Activated naive CD4-positive, alpha-beta T cell treated with anti-CD3 and anti-CD28 coated beads, Interleukin-2, amount 50 U/mL, for 72 hours (primary cell): ENCODE results near the gene TAS2R14. TPM values are rescaled to one million over a fixed set of nuclear protein-coding genes. Genes with fewer than 3 reads are reported as not detected.

Source experiments
- ATAC-seq, 2 donors: fragments of 150-1000 bp; cut with Tn5 transposase; 2 replicates each; pipeline ENCODE4 v1.10.0; 2021; ENCODE audit warnings: mild to moderate bottlenecking in 2 of 2, moderate library complexity in 2 of 2
- DNase-seq, 2 donors: peaks; one replicate each; pipeline ENCODE4 v3.0.0; 2021 to 2022; ENCODE audit warnings: low spot score in 2 of 2
- H3K27ac Mint-ChIP-seq, 2 donors: one replicate each; pipeline ENCODE4 v1.8.0; 2022; ENCODE audit warnings: mild to moderate bottlenecking in 2 of 2, mixed read lengths in 2 of 2
- H3K36me3 Mint-ChIP-seq, 2 donors: one replicate each; pipeline ENCODE4 v1.8.0; 2022; ENCODE audit warnings: mixed read lengths in 2 of 2
- H3K9me3 Mint-ChIP-seq, 2 donors: one replicate each; pipeline ENCODE4 v1.8.0; 2022; ENCODE audit warnings: mixed read lengths in 2 of 2
- total RNA-seq, 2 donors: library from RNA; stranded (reverse); gene quantifications; one replicate each; pipeline ENCODE4 v1.2.3, GENCODE V29; 2022

The TAS2R14 gene
- total RNA-seq, 2 donors from 2014 or later = 1.0 to 3.0 TPM

DNA sequence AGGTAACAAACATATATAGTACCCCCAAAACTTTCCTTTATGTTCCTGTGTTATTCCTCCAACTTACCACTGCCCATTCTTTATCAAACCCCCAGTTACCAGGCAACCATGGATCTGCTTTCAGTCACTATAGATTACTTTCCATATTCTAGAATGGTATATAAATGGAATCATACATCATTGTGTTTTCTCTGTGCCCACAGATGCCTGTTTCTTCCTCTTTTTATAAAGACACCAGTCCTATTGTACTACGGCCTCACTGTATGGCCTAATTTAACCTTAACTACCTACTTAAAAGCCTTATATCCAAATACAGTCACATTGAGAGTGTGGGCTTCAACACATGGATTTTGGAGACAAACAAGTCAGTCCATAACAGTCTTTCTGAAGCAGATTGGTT lies 2.6 kb downstream of the TAS2R14 start:
- Mint-ChIP-seq H3K9me3 (no peaks in the 10 kb centered on the region), H3K27ac (no peak overlapping the region), H3K36me3 (no peaks in the 10 kb centered on the region)
- ATAC-seq (no peak), DNase-seq (no peak)

DNA sequence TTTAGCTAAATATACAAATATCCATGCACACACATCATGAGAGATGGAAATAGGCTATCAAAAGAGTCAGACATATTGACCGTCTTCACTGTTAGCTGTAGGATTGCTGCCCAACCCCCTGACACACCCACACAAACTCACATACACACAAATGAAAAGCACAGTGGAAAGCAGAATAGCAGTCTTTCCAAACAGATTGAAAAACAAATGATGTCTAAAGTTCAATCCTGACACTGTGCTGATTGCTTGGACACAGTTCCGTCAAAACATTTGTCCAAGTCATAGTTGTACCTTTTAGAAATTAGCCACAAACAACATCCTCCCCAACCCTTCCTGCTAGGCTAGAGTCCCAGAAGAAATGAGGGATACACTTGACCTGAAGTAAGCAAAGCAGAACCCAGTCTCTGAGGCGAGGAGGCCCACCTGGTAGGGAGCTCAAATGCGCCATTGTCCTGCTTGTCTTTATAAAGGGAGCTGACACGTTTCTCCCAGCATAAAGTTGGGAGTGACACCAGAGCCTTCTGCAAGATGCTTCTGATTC lies 10.2 kb downstream of the TAS2R14 start, which contains the start of gene PRH2:
Gene PRH2, plus strand, starts transcription at position 491 of the 541 bp plus-strand sequence. Its CDS starts 38 bp downstream, at position 529.
- no peak for ATAC-seq
- DNase-seq = no peak
- Mint-ChIP-seq H3K36me3 (peaks cover 0 to 7% of the 10 kb centered on the region in 2 donors), H3K9me3 (peaks cover 0 to 5% of the 10 kb centered on the region in 2 donors), H3K27ac (peak within 1 kb of the TSS in 1 of 2 donors; percentile 40)

GRCh38 chr12:10926269-10926668 lies 12.8 kb downstream of the TAS2R14 start:
- ATAC-seq = no peak
- Mint-ChIP-seq H3K9me3 (peaks cover 0 to 5% of the 10 kb centered on the region in 2 donors), H3K27ac (peak overlapping the region in 1 of 2 donors; percentile 40), H3K36me3 (peaks cover 0 to 7% of the 10 kb centered on the region in 2 donors)
- no peak for DNase-seq

- DNase-seq (no peak), ATAC-seq (no peak)
- no peaks in the 10 kb centered on the region for H3K36me3 Mint-ChIP-seq
- no peak overlapping the region for H3K27ac Mint-ChIP-seq
- peaks cover 0 to under 1% of the 10 kb centered on the region in 2 donors for H3K9me3 Mint-ChIP-seq
Observed at GRCh38 chr12:10919809-10920208, 19.3 kb downstream of the TAS2R14 start.

DNA sequence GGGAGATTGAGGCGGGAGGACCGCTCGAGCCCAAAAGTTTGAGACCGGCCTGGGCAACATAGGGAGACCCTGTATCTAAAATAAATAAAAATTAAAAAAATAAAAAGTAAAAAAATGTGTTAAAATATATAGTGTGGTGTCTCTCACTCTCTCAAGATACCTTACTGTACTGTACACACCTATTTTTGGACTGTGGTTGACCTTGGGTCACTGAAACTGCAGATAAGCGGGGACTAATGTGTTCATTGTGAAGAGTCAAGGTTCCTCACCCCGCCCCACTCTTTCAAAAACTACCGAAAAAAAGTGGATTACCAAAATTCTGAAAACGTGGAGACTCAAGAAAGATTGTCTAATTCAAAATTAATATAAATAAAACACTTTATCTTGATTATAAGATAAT lies 28.7 kb downstream of the TAS2R14 start:
- no peak for DNase-seq
- peaks cover under 1 to 11% of the 10 kb centered on the region in 2 donors for H3K36me3 Mint-ChIP-seq
- no peak for ATAC-seq
- peaks cover 3 to 4% of the 10 kb centered on the region in 2 donors for H3K9me3 Mint-ChIP-seq
- no peak overlapping the region for H3K27ac Mint-ChIP-seq

DNA sequence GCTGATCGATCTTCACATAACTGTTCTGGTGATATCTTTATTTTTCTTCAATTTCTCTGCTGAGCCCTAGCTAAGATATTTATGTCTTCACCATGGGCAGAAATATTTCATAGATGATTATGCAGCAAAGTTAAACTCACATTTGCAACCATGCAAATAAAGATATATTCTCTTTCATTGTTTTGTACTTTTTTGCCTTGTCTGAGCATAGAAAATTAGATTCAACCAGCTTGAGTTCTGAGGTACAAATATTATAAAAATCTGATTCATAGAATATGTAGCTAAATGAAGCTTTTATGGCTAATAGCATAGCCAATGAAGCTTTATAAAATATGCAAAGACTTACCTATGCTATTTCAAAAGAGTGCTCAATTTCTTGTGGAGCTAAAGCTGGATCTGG lies 29.6 kb downstream of the TAS2R14 start, which contains the start of gene TAS2R13:
Gene TAS2R13, minus strand, starts transcription at position 101 of the 400 bp plus-strand sequence. CDS start 264 bp downstream, outside the sequence.
- Mint-ChIP-seq H3K9me3 (peaks cover 8 to 12% of the 10 kb centered on the region in 2 donors), H3K27ac (no peak within 1 kb of the TSS), H3K36me3 (peaks cover 9 to 20% of the 10 kb centered on the region in 2 donors)
- no peak for DNase-seq
- ATAC-seq = no peak

DNA sequence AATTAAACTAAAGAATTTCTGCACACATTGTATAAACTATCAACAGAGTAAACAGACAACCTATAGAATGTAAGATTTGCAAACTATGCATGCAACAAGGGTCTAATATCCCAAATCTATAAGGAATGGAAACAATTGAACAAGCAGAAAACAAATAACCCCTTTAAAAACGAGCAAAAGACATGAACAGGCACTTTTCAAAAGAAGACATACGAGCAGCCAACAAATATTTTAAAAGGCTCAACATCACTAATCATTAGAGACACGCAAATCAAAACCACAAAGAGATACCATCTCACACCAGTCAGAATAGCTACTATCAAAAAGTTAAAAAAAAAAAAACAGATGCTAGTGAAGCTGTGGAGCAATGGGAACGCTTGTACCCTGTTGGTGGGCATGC lies 34.4 kb downstream of the TAS2R14 start:
- no peak overlapping the region for H3K27ac Mint-ChIP-seq
- DNase-seq (no peak), ATAC-seq (no peak)
- H3K9me3 Mint-ChIP-seq = peaks cover 7 to 25% of the 10 kb centered on the region in 2 donors
- H3K36me3 Mint-ChIP-seq = peaks cover 44 to 46% of the 10 kb centered on the region in 2 donors

DNA sequence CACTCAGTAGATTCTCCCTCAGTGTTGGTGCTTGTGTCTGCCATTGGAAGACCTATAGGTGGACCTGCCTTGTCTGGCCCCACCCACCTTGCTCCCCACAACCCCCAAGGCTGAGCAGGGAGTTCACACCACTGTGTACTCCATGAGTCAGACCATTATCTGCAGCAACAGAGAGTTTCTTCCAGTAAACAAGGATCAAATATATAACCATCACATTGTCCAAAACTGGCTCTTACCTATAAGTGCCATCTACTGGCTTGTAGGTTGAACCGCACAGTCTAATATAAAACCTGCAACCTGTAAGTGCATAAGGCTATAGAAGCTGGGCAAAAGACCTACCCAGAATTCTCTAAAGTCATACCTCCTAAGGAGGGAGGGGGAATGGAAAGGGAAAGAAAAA lies 37.6 kb downstream of the TAS2R14 start:
- Mint-ChIP-seq H3K36me3 (peaks cover 44 to 51% of the 10 kb centered on the region in 2 donors), H3K27ac (no peak overlapping the region), H3K9me3 (peaks cover 16 to 21% of the 10 kb centered on the region in 2 donors)
- no peak for ATAC-seq
- no peak for DNase-seq

DNA sequence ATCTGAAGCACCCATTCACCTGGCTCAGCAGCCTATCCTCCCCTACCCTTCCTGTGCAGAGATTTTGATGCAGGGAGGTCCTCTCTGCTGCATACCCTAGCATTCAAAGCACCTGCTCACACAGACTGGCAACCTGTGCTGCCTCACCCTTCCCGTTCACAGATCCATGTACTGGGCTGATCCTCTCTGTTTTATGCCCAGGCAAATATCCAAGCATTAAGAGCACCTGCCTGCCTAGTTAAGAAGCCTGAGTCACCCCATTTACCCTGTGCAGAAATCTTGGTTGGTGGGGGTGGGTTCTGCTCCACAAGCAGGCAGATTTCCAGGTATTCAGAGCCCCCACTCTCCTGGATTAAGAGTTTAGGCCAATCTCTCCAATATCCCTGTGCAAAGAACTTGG lies 38.1 kb downstream of the TAS2R14 start:
- Mint-ChIP-seq H3K27ac (no peak overlapping the region), H3K36me3 (peaks cover 44 to 51% of the 10 kb centered on the region in 2 donors), H3K9me3 (peaks cover 16 to 21% of the 10 kb centered on the region in 2 donors)
- DNase-seq (no peak), ATAC-seq (no peak)

GRCh38 chr12:10900530-10900929 lies 38.5 kb downstream of the TAS2R14 start:
- H3K27ac Mint-ChIP-seq = no peak overlapping the region

DNA sequence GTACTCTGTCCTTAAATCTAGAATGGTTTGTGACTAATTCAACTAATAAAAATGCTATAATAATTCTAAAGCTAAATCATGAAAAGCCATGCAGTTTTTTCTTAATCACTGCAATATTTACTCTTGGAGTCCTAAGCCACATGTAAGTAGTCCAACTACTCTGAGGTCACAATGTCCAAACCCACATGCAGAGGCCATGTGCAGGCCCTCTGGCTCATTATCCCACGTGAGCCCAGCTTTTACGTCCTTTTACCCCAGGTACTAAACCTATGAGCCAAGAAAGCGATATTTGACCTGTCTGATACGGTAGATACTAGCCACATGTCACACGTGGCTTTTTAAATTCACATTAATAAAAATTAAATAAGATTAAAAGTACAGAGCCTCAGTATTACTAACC lies 42.2 kb downstream of the TAS2R14 start:
- DNase-seq = no peak
- no peak for ATAC-seq
- Mint-ChIP-seq H3K9me3 (peaks cover 0 to 9% of the 10 kb centered on the region in 2 donors), H3K27ac (no peak overlapping the region), H3K36me3 (peaks cover 15 to 26% of the 10 kb centered on the region in 2 donors)

More at GRCh38 chr12:10900530-10900929, 38.5 kb downstream of the TAS2R14 start:
- Mint-ChIP-seq H3K9me3 (peaks cover 16 to 21% of the 10 kb centered on the region in 2 donors), H3K36me3 (peaks cover 44 to 47% of the 10 kb centered on the region in 2 donors)
- ATAC-seq (no peak), DNase-seq (no peak)

- Mint-ChIP-seq H3K36me3 (peaks cover 0 to 5% of the 10 kb centered on the region in 2 donors), H3K27ac (no peak overlapping the region), H3K9me3 (no peaks in the 10 kb centered on the region)
- ATAC-seq (no peak), DNase-seq (no peak)
Observed at GRCh38 chr12:10891937-10892336, 47.1 kb downstream of the TAS2R14 start.

GRCh38 chr12:10889226-10889625 lies 49.8 kb downstream of the TAS2R14 start:
- no peaks in the 10 kb centered on the region for H3K9me3 Mint-ChIP-seq
- no peak overlapping the region for H3K27ac Mint-ChIP-seq
- DNase-seq (no peak), ATAC-seq (no peak)
- H3K36me3 Mint-ChIP-seq = peaks cover 0 to 4% of the 10 kb centered on the region in 2 donors

Other genes with a start within 250 kb of the TAS2R14 start
- gene YBX3, start 215.9 kb downstream of the TAS2R14 start, total RNA-seq = 100 to 1,000 TPM in 1 of 2 donors, 10 to 100 TPM in 1; 44.9 to 156 TPM
- gene TAS2R7, start 136.6 kb downstream of the TAS2R14 start, total RNA-seq = not detected
- gene TAS2R8, start 132.0 kb downstream of the TAS2R14 start, total RNA-seq = not detected
- gene TAS2R9, start 129.1 kb downstream of the TAS2R14 start, total RNA-seq = not detected
- gene TAS2R10, start 112.9 kb downstream of the TAS2R14 start, total RNA-seq = not detected
- gene PRR4, start 89.8 kb downstream of the TAS2R14 start, total RNA-seq = 1 to 10 TPM in 1 of 2 donors, under 1 TPM in 1; 0.48 to 2.4 TPM
- 10 to 100 TPM in 1 of 2 donors, 1 to 10 TPM in 1; 7.8 to 25.1 TPM for gene PRH1, start 55.0 kb downstream of the TAS2R14 start, total RNA-seq
- gene TAS2R13, start 29.7 kb downstream of the TAS2R14 start, total RNA-seq = 1 to 10 TPM in 1 of 2 donors, under 1 TPM in 1; 0.23 to 1.3 TPM
- gene PRH2, start 10.0 kb downstream of the TAS2R14 start, total RNA-seq = not detected
- 1 to 10 TPM in 1 of 2 donors, under 1 TPM in 1; 0.55 to 1.3 TPM for gene TAS2R50, start 47.6 kb upstream of the TAS2R14 start, total RNA-seq
- 1 to 10 TPM; 1.5 to 3.7 TPM for gene TAS2R20, start 59.0 kb upstream of the TAS2R14 start, total RNA-seq
- gene TAS2R19, start 83.4 kb upstream of the TAS2R14 start, total RNA-seq = 1 to 10 TPM; 3.2 to 4.7 TPM
- 1 to 10 TPM; 4.3 to 4.4 TPM for gene TAS2R31, start 92.1 kb upstream of the TAS2R14 start, total RNA-seq
- gene TAS2R46, start 123.0 kb upstream of the TAS2R14 start, total RNA-seq = 1 to 10 TPM; 1.5 to 2.4 TPM
- gene TAS2R43, start 153.1 kb upstream of the TAS2R14 start, total RNA-seq = 1 to 10 TPM in 1 of 2 donors, under 1 TPM in 1; 0.30 to 2.7 TPM
- 1 to 10 TPM; 2.9 to 3.9 TPM for gene TAS2R30, start 195.4 kb upstream of the TAS2R14 start, total RNA-seq
- gene SMIM10L1, start 231.9 kb upstream of the TAS2R14 start, total RNA-seq = 1 to 10 TPM; 5.4 to 7.0 TPM
- not detected for gene TAS2R42, start 247.7 kb upstream of the TAS2R14 start, total RNA-seq